Thyroid gland (tissue), 4 donors: ENCODE results near the gene RPRML.

Source experiments
- CTCF ChIP-seq, 6 experiments: fragments of 200-600 bp in 3 of 6; fragments of 450-650 bp in 3 of 6; sonication (generic) in 3 of 6; IDR thresholded peaks; one replicate each; pipeline ENCODE4 v1.5.1; 2016 to 2019; ENCODE audit warnings: antibody characterized with exemption in 6 of 6, mild to moderate bottlenecking in 2 of 6, inconsistent platforms in 1 of 6, moderate library complexity in 1 of 6
- POLR2A ChIP-seq, 2 donors: fragments of 450-650 bp; IDR thresholded peaks; one replicate each; pipeline ENCODE4 v1.6.1; 2017; ENCODE audit warnings: antibody characterized with exemption in 2 of 2, mild to moderate bottlenecking in 2 of 2, moderate library complexity in 1 of 2

GRCh38 chr17:47013341-47013740, 34.3 kb upstream of the RPRML start:
- no peak for TF ChIP-seq CTCF (IDR thresholded peaks at IDR 0.05)
- TF ChIP-seq POLR2A (IDR thresholded peaks at IDR 0.05) = no peak
